Retinal pigment epithelial cell (primary cell): ENCODE measurements around the gene TRIB2.

Source experiments
- DNase-seq: peaks from one replicate; pipeline ENCODE4 v3.0.0-alpha.2; 2010; ENCODE audit warnings: low read depth
- H3K4me3 ChIP-seq: 2 replicates; pipeline ENCODE4 v1.5.1; 2011; ENCODE audit warnings: mild to moderate bottlenecking, low read length, control low read depth, moderate library complexity
- TF ChIP-seq, protein P1 (sequence below): conservative IDR thresholded peaks from 2 replicates; pipeline ENCODE4 v1.5.1; 2011; ENCODE audit warnings: low read depth, low read length, control low read depth, inconsistent platforms

Gene TRIB2

DNA sequence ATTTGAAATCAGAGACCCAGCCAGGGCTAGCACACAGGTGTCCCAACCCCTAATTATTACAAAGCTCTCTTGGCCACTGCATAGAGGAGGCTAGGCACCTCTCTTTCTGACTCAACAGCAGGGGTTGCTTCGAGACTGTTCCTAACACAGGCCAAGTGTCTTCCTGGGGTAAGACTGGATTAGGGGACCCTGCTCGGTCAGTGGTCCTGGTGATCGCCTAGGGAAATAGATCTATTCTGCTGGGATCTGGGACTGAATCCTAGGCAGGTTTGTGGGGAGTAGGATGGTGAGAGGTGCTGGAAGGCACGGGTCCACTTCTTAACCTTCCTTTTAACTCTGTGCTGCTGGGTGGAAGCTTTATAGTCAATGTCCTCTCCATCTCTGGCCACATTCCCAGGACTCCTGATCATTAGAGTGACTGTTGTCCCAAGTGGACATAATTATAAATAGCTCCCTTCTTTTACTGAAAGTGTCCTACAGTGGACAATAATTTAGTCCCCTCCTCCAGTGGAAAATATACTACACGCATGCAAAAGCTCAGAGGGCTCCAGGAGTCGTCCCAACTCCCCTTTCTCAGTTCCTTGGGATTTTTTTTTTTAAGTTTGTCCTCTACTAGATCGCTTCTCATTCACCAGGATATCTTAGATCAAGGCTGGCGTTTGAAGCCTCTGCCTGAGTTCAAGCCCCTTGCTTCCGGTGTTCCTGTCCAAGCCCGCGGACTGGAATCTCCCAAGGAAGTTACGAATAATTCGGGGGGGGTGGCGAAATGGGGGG, 1.3 kb upstream of the TRIB2 start:
- DNase-seq = no peak
- peak overlapping the region; percentile 80 for H3K4me3 ChIP-seq
- TF ChIP-seq, protein P1, sequence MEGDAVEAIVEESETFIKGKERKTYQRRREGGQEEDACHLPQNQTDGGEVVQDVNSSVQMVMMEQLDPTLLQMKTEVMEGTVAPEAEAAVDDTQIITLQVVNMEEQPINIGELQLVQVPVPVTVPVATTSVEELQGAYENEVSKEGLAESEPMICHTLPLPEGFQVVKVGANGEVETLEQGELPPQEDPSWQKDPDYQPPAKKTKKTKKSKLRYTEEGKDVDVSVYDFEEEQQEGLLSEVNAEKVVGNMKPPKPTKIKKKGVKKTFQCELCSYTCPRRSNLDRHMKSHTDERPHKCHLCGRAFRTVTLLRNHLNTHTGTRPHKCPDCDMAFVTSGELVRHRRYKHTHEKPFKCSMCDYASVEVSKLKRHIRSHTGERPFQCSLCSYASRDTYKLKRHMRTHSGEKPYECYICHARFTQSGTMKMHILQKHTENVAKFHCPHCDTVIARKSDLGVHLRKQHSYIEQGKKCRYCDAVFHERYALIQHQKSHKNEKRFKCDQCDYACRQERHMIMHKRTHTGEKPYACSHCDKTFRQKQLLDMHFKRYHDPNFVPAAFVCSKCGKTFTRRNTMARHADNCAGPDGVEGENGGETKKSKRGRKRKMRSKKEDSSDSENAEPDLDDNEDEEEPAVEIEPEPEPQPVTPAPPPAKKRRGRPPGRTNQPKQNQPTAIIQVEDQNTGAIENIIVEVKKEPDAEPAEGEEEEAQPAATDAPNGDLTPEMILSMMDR = no peak

DNA sequence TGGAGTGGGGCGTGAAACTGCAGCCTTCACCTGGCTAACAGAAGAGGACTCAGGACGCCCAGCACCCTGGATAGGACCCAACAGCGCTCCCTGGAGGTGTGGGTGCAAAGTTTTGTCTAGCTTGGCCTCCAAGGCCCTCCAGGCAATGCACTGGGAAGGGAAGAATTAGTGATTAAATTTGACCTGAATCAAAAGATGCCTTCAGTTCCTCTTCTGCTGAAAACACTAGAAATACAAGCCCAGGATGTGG, 779 bp upstream of the TRIB2 start:
- peak overlapping the region; percentile 80 for H3K4me3 ChIP-seq

DNA sequence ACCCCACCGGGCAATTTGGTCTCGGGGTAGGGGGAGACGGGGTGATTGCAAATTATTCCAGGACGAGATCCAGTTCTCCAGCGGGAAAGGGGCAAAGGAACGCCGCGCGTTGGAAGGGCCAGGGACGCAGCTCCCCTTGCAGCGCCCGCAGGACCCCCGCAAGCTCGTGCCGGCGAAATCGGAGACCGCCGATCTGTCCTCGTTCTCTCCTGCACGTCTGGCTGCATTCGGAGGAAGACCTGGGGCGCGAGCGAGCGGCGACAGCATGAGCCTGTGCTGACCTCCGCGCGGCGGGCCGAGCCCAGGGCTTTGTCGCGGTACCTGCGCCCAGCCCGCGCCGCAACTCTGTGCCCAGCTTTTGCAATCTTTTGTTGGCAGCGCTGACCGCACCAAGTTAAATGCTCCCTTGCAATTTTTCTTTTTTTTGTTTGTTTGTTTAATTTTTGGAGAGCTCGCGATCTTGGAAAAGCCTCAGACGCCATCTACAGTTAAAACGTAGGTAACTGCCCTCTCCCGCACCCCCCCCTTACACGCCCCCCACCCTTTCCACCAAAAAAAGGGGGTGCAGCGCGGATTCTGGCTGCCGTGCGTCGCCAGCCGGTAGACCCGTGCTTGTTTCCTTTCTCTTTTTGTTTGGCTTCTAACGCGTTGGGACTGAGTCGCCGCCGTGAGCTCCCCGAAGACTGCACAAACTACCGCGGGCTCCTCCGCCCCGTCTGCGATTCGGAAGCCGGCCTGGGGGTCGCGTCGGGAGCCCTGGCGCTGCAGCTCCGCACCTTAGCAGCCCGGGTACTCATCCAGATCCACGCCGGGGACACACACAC, 667 bp downstream of the TRIB2 start:
- DNase-seq = no peak
- H3K4me3 ChIP-seq = peak overlapping the region; percentile 96
- TF ChIP-seq, protein P1 = peak; percentile 37

More for the DNA sequence above, 779 bp upstream of the TRIB2 start:
- DNase-seq = no peak
- TF ChIP-seq, protein P1 = peak; percentile 79

DNA sequence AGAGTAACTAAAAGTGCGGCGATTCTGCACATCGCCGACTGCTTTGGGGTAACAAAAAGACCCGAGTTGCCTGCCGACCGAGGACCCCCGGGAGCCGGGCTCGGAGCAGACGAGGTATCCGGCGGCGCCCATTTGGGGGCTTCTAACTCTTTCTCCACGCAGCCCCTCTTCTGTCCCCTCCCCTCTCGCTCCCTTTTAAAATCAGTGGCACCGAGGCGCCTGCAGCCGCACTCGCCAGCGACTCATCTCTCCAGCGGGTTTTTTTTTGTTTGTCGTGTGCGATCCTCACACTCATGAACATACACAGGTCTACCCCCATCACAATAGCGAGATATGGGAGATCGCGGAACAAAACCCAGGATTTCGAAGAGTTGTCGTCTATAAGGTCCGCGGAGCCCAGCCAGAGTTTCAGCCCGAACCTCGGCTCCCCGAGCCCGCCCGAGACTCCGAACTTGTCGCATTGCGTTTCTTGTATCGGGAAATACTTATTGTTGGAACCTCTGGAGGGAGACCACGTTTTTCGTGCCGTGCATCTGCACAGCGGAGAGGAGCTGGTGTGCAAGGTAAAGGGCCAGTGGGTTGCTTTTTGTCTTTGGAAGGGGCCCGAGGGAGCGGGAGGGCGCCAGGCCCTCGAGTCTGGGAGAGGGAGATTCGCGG, 1.4 kb downstream of the TRIB2 start:
- TF ChIP-seq, protein P1 = no peak
- peak overlapping the region; percentile 96 for H3K4me3 ChIP-seq
- no peak for DNase-seq

DNA sequence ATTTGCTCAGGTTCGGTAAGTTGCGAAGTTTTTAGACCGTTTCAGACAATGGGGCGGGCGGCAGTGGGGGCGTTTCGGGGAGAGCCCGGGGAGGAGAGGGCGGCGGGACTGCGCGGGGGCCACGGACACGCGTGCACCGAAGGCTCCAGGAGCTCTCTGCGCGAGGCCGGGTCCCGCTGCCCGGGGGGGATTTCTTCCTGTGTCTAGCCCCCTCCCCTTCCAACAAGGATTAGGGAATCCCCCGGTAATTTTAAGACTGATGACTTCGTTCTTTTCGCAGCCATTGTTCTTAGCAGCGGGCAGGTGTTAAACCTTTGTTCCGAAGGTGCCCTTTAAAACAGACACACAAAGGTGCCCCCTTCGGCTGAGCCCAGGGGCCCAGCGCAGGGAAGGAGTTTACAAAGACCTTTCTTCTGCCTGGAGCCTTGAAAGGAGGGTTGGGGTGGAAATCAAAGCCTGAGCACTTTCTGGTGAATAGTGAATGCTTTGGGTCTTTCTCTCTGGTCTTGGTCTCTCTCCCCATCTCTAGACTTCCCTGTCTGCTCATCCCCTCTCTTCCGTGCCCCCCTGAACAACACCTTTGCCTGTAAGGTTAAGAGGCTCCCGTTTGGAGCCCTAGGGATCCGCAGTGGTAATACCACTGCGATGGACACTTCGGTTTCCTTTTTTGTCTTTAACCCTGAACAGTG, 2.1 kb downstream of the TRIB2 start:
- no peak for DNase-seq
- H3K4me3 ChIP-seq = peak overlapping the region; percentile 96
- TF ChIP-seq, protein P1 = no peak

DNA sequence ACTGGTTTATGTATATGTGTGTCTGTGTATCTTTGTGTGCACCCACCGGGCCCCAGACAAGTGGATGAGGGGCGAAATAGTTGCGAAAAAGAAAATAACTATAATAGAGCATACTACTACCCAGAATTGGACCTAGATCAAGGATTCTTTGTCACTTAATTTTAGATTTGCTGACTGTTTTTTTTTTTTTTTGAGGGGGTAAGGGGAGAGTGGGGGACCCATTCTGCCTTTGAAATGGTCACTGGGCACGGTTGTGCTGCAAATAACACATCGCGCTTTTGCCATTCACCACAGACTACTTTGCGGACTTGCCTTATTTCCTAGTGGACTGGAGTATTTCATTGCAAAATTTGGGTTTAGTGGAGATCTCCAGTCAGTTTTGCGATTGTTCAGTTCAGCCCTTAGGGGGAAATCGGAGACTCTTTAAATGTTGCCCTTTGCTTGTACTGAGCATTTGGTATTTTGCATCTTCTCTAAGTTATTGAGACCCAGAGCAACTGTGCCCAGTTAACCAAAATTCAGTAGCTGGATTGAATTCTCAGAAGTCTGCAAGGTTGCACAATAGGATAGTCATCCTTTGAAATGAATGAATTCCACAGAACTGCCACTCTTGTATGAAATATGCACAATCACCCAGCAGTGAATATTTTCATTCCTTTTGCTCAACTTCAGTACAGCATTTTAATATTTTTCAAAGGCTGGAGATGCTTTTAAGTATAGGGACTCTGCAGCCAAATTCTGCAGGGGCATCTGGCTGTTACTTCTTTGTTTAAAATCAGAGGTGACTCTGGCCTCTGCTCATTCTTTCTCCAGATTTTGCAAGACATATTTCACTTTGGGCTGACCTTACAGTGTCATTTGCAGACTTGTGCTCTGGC, 2.9 kb downstream of the TRIB2 start:
- no peak for DNase-seq
- TF ChIP-seq, protein P1 = no peak
- peak overlapping the region; percentile 96 for H3K4me3 ChIP-seq
